ENCODE results near the gene NRM.
"Not testable (repeated sequence)": the region's sequence is repeated elsewhere in the genome, so short reads cannot be mapped to it uniquely, and the experiment has no call there.

NRM gene

GRCh38 chr6:30727920-30728553, 37.3 kb upstream of the NRM start:
- peak; percentile 62 for TF ChIP-seq CTCF (conservative IDR thresholded peaks at IDR 0.05; ENCODE audit: low read depth, low read length)
- peak; percentile 80 for DNase-seq (ENCODE audit: low read depth)

GRCh38 chr6:30726506-30727413, 36.0 kb upstream of the NRM start:
- no peak for TF ChIP-seq CTCF (conservative IDR thresholded peaks at IDR 0.05; ENCODE audit: low read depth, low read length)
- no peak for DNase-seq (ENCODE audit: low read depth)
- no peak overlapping the region for H3K4me3 ChIP-seq (ENCODE audit: low read depth, low read length)

More at GRCh38 chr6:30727920-30728553, 37.3 kb upstream of the NRM start:
- no peak overlapping the region for H3K4me3 ChIP-seq (ENCODE audit: low read depth, low read length)

GRCh38 chr6:30725713-30726505, 35.1 kb upstream of the NRM start:
- peak; percentile 37 for DNase-seq (ENCODE audit: low read depth)
- TF ChIP-seq CTCF (conservative IDR thresholded peaks at IDR 0.05; ENCODE audit: low read depth, low read length), result no peak
- no peak overlapping the region for H3K4me3 ChIP-seq (ENCODE audit: low read depth, low read length)

GRCh38 chr6:30724906-30725667, 34.3 kb upstream of the NRM start:
- H3K4me3 ChIP-seq (ENCODE audit: low read depth, low read length), result no peak overlapping the region
- TF ChIP-seq CTCF (conservative IDR thresholded peaks at IDR 0.05; ENCODE audit: low read depth, low read length), result no peak
- DNase-seq (ENCODE audit: low read depth), result no peak

GRCh38 chr6:30723843-30724741, 33.3 kb upstream of the NRM start:
- DNase-seq (ENCODE audit: low read depth); H3K4me3 ChIP-seq (ENCODE audit: low read depth, low read length): not testable (repeated sequence)

- not testable (repeated sequence) for DNase-seq (ENCODE audit: low read depth)
- peak overlapping the region; percentile 88 for H3K4me3 ChIP-seq (ENCODE audit: low read depth, low read length)
Measured at GRCh38 chr6:30723159-30723842, 32.5 kb upstream of the NRM start.
